ENCODE measurements around the gene WDR47. TPM values are rescaled to one million over a fixed set of nuclear protein-coding genes. Genes with fewer than 3 reads are reported as not detected.

WDR47 gene
- polyA plus RNA-seq, 2 of the 4 experiments (the other 2 are of a cell fraction): 5.5 to 10.8 TPM

DNA sequence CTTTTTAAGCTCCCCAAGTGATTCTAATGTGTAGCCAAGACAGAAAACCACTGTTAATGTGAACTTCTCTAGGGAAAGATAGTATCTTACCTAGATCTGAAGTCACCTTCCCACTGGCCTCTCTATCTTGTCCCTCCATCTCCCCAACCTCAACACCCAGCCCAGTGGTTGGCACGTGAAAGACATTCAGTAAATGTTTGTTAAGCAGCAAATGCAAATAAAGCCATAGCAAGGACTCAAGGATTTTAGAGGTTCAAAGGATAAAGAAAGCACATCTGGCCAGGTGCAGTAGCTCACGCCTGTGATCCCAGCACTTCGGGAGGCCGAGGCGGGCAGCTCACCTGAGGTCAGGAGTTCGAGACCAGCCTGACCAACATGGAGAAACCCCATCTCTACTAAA is 88.5 kb downstream of the WDR47 start:
- CTCF ChIA-PET: interaction anchor here (0.7 to 0.8 kb wide), 2 partner anchors 9 to 54 kb away, joined by 3 to 4 read pairs; no protein-coding TSS in a partner anchor
- POLR2A ChIA-PET: no interaction called here
- no peak for FAIRE-seq

DNA sequence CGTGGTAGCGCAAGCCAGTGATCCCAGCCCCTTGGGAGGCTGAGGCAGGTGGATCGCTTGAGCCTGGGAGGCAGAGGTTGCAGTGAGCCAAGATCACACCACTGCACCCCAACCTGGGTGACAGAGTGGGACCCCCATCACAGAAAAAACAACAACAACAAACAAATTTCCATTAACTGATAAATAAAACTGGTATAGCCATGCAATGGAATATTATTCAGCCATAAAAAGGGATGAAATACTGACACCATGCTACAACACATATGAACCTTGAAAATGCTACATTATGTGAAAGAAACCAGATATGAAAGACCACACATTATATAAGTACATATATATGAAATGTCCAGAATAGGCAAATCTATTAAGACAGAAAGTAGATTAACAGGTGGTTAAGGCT is 90.7 kb downstream of the WDR47 start:
- 95% methylated on average over 3 of the region's 3 CpGs for WGBS (ENCODE audit: missing lambda C conversion rate)
- Histone ChIP-seq H3K9me3 (no peaks in the 10 kb centered on the region), H3K4me3 (no peak overlapping the region), H3K4me1 (no peaks in the 10 kb centered on the region), H3K4me2 (no peak overlapping the region), H3K27ac (no peak overlapping the region)
- TF ChIP-seq, protein P1, sequence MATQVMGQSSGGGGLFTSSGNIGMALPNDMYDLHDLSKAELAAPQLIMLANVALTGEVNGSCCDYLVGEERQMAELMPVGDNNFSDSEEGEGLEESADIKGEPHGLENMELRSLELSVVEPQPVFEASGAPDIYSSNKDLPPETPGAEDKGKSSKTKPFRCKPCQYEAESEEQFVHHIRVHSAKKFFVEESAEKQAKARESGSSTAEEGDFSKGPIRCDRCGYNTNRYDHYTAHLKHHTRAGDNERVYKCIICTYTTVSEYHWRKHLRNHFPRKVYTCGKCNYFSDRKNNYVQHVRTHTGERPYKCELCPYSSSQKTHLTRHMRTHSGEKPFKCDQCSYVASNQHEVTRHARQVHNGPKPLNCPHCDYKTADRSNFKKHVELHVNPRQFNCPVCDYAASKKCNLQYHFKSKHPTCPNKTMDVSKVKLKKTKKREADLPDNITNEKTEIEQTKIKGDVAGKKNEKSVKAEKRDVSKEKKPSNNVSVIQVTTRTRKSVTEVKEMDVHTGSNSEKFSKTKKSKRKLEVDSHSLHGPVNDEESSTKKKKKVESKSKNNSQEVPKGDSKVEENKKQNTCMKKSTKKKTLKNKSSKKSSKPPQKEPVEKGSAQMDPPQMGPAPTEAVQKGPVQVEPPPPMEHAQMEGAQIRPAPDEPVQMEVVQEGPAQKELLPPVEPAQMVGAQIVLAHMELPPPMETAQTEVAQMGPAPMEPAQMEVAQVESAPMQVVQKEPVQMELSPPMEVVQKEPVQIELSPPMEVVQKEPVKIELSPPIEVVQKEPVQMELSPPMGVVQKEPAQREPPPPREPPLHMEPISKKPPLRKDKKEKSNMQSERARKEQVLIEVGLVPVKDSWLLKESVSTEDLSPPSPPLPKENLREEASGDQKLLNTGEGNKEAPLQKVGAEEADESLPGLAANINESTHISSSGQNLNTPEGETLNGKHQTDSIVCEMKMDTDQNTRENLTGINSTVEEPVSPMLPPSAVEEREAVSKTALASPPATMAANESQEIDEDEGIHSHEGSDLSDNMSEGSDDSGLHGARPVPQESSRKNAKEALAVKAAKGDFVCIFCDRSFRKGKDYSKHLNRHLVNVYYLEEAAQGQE (IDR thresholded peaks at IDR 0.05): no peak
- TF ChIP-seq ZC3H11A (IDR thresholded peaks at IDR 0.05) (no peak), HOXB5 (CRISPR knock-in tag; IDR thresholded peaks at IDR 0.05) (no peak), EHMT2 (IDR thresholded peaks at IDR 0.05; ENCODE audit: low read depth) (no peak), FOSL2 (IDR thresholded peaks at IDR 0.05) (no peak), FOSL2 (CRISPR knock-in tag; IDR thresholded peaks at IDR 0.05) (no peak), FOSB (CRISPR knock-in tag; IDR thresholded peaks at IDR 0.05) (no peak), ESRRA (IDR thresholded peaks at IDR 0.05; ENCODE audit: borderline replicate concordance, low read length) (no peak), CHD4 (IDR thresholded peaks at IDR 0.05; ENCODE audit: borderline replicate concordance) (no peak), MAFK (IDR thresholded peaks at IDR 0.05; ENCODE audit: partially characterized antibody) (no peak)
- TF ChIP-seq, protein P2, sequence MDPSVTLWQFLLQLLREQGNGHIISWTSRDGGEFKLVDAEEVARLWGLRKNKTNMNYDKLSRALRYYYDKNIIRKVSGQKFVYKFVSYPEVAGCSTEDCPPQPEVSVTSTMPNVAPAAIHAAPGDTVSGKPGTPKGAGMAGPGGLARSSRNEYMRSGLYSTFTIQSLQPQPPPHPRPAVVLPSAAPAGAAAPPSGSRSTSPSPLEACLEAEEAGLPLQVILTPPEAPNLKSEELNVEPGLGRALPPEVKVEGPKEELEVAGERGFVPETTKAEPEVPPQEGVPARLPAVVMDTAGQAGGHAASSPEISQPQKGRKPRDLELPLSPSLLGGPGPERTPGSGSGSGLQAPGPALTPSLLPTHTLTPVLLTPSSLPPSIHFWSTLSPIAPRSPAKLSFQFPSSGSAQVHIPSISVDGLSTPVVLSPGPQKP (IDR thresholded peaks at IDR 0.05; ENCODE audit: low read depth, low read length): no peak
- TF ChIP-seq, protein P3, sequence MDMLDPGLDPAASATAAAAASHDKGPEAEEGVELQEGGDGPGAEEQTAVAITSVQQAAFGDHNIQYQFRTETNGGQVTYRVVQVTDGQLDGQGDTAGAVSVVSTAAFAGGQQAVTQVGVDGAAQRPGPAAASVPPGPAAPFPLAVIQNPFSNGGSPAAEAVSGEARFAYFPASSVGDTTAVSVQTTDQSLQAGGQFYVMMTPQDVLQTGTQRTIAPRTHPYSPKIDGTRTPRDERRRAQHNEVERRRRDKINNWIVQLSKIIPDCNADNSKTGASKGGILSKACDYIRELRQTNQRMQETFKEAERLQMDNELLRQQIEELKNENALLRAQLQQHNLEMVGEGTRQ (IDR thresholded peaks at IDR 0.05): no peak
- TF ChIP-seq, protein P4, sequence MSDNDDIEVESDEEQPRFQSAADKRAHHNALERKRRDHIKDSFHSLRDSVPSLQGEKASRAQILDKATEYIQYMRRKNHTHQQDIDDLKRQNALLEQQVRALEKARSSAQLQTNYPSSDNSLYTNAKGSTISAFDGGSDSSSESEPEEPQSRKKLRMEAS (IDR thresholded peaks at IDR 0.05): no peak
- FAIRE-seq: no peak
- no peak for DNase-seq (ENCODE audit: low read depth in 1 of 2, low spot score in 1 of 2)
- ChIA-PET CTCF (no interaction called here), POLR2A (no interaction called here)
- ATAC-seq: no peak

More for the DNA sequence above, 88.5 kb downstream of the WDR47 start:
- no peaks in the 10 kb centered on the region for H3K9me3 ChIP-seq
- no peaks in the 10 kb centered on the region for H3K4me1 ChIP-seq
- no peak for DNase-seq (ENCODE audit: low read depth in 1 of 2, low spot score in 1 of 2)
- no peak overlapping the region for H3K4me2 ChIP-seq
- H3K27ac ChIP-seq: no peak overlapping the region
- no peak overlapping the region for H3K4me3 ChIP-seq
- no peak for ATAC-seq
- 93% methylated on average over 6 of the region's 6 CpGs for WGBS (ENCODE audit: missing lambda C conversion rate)
- TF ChIP-seq JUNB (IDR thresholded peaks at IDR 0.05): no peak
- no peak for TF ChIP-seq PHF8 (IDR thresholded peaks at IDR 0.05; ENCODE audit: borderline replicate concordance, low read depth)

DNA sequence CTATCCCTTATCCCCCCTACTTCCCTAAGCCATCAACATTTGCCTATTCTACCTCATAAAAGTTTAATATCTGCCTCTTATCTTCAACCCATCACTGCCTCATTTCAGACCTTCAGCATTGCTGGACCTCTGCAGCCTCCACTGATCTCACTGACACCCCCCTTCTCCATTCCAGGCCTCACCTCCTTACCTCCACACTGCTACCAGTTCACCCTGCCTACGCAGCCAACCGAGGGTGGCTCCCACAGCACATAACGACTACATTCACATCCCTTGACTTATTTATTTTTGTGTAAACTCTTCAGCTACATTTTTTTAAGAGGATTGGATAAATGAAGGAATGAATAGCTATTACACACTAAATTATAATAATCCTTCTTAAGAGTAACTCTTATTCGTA is 92.9 kb downstream of the WDR47 start:
- TF ChIP-seq HDAC2 (IDR thresholded peaks at IDR 0.05) (no peak), NPAS2 (CRISPR knock-in tag; IDR thresholded peaks at IDR 0.05; ENCODE audit: borderline replicate concordance) (no peak), HOXB13 (CRISPR knock-in tag; IDR thresholded peaks at IDR 0.05; ENCODE audit: low read depth) (no peak), CBX8 (IDR thresholded peaks at IDR 0.05) (no peak), JUNB (IDR thresholded peaks at IDR 0.05) (no peak)
- TF ChIP-seq, protein P4 (IDR thresholded peaks at IDR 0.05): no peak
- TF ChIP-seq, protein P2 (IDR thresholded peaks at IDR 0.05; ENCODE audit: low read depth, low read length): no peak
- FAIRE-seq (no peak), ATAC-seq (no peak), DNase-seq (ENCODE audit: low read depth in 1 of 2, low spot score in 1 of 2) (no peak)
- no peaks in the 10 kb centered on the region for H3K4me1 ChIP-seq
- H3K27ac ChIP-seq: no peak overlapping the region
- ChIA-PET POLR2A (no interaction called here), CTCF (interaction anchor here (1.2 kb wide), 1 partner anchor 24 kb away, joined by 3 read pairs; no protein-coding TSS in a partner anchor)
- 88% methylated on average over 4 of the region's 4 CpGs for WGBS (ENCODE audit: missing lambda C conversion rate)
- H3K4me2 ChIP-seq: no peak overlapping the region
- no peaks in the 10 kb centered on the region for H3K9me3 ChIP-seq
- no peak overlapping the region for H3K4me3 ChIP-seq

Measured in A549 (cell line).